Measurements from ENCODE around the gene ANKRD42.
"Not testable (repeated sequence)": the region's sequence is repeated elsewhere in the genome, so short reads cannot be mapped to it uniquely, and the experiment has no call there.

Gene ANKRD42

GRCh38 chr11:83191986-83192385 is 1.5 kb upstream of the ANKRD42 start:
- peak overlapping the region; percentile 88 to 99 (median 97) for H3K4me2 ChIP-seq
- peaks cover 36 to 55% (median 46%) of the 10 kb centered on the region in 11 experiments for H3K36me3 ChIP-seq
- peaks cover 0 to 18% (median 2%) of the 10 kb centered on the region in 11 experiments; a peak in 7 of 22 replicates for H4K20me1 ChIP-seq
- peak overlapping the region in 5 of 11 experiments; percentile 79 to 89 (median 86); a peak in 7 of 22 replicates for H3K27ac ChIP-seq
- H3K27me3 ChIP-seq: no peaks in the 10 kb centered on the region
- H3K4me1 ChIP-seq: peaks cover 24 to 37% (median 28%) of the 10 kb centered on the region in 10 experiments
- peak overlapping the region; percentile 72 to 85 (median 80); a peak in 16 of 20 replicates for H3K4me3 ChIP-seq
- no peaks in the 10 kb centered on the region for H3K9me3 ChIP-seq (replicated peaks in 1 of 11)
- peak overlapping the region; percentile 70 to 92 (median 85); a peak in 18 of 22 replicates for H3K9ac ChIP-seq
- TF ChIP-seq Cebpa-rat (IDR thresholded peaks at IDR 0.05): no peak

GRCh38 chr11:83192606-83193245 is 786 bp upstream of the ANKRD42 start:
- Histone ChIP-seq H4K20me1 (peaks cover 0 to 13% (median 0%) of the 10 kb centered on the region in 11 experiments; a peak in 3 of 22 replicates), H3K27me3 (no peaks in the 10 kb centered on the region), H3K4me3 (peak overlapping the region; percentile 72 to 85 (median 80)), H3K9ac (peak overlapping the region; percentile 70 to 92 (median 85)), H3K4me2 (peak overlapping the region; percentile 88 to 99 (median 97)), H3K9me3 (replicated peaks in 1 of 11) (no peaks in the 10 kb centered on the region), H3K36me3 (peaks cover 31 to 48% (median 39%) of the 10 kb centered on the region in 11 experiments), H3K27ac (peak overlapping the region; percentile 72 to 89 (median 82)), H3K4me1 (peaks cover 24 to 43% (median 28%) of the 10 kb centered on the region in 10 experiments)
- TF ChIP-seq Cebpa-rat (IDR thresholded peaks at IDR 0.05): no peak

- Histone ChIP-seq H3K4me3 (peak overlapping the region; percentile 72 to 85 (median 80)), H4K20me1 (peaks cover 0 to 5% (median 0%) of the 10 kb centered on the region in 11 experiments; a peak in 1 of 22 replicates), H3K4me2 (peak overlapping the region; percentile 83 to 99 (median 90)), H3K36me3 (peaks cover 27 to 41% (median 34%) of the 10 kb centered on the region in 11 experiments), H3K9me3 (replicated peaks in 1 of 11) (no peaks in the 10 kb centered on the region), H3K27ac (peak overlapping the region; percentile 72 to 89 (median 82)), H3K9ac (peak overlapping the region; percentile 70 to 92 (median 85)), H3K27me3 (no peaks in the 10 kb centered on the region), H3K4me1 (peaks cover 24 to 47% (median 28%) of the 10 kb centered on the region in 10 experiments)
- peak in 10 of 11 experiments; percentile 29 to 81 (median 71); a peak in 14 of 22 replicates for TF ChIP-seq Cebpa-rat (IDR thresholded peaks at IDR 0.05)
Measured at GRCh38 chr11:83194281-83195142, 1.0 kb downstream of the ANKRD42 start.

- H3K27me3 ChIP-seq: no peaks in the 10 kb centered on the region
- peaks cover 24 to 47% (median 28%) of the 10 kb centered on the region in 10 experiments for H3K4me1 ChIP-seq
- peak overlapping the region; percentile 83 to 99 (median 90) for H3K4me2 ChIP-seq
- peaks cover 21 to 41% (median 29%) of the 10 kb centered on the region in 11 experiments for H3K36me3 ChIP-seq
- H4K20me1 ChIP-seq: no peaks in the 10 kb centered on the region; a peak in 1 of 22 replicates
- TF ChIP-seq Cebpa-rat (IDR thresholded peaks at IDR 0.05): no peak
- peak overlapping the region; percentile 70 to 92 (median 85) for H3K9ac ChIP-seq
- H3K4me3 ChIP-seq: peak overlapping the region; percentile 72 to 85 (median 80)
- H3K27ac ChIP-seq: peak overlapping the region; percentile 72 to 89 (median 82); a peak in 21 of 22 replicates
- no peaks in the 10 kb centered on the region for H3K9me3 ChIP-seq (replicated peaks in 1 of 11)
Measured at GRCh38 chr11:83195143-83195466, 1.6 kb downstream of the ANKRD42 start.

GRCh38 chr11:83195649-83196048 is 2.1 kb downstream of the ANKRD42 start:
- TF ChIP-seq Cebpa-rat (IDR thresholded peaks at IDR 0.05): no peak
- Histone ChIP-seq H3K36me3 (peaks cover 15 to 41% (median 24%) of the 10 kb centered on the region in 11 experiments), H3K27me3 (no peaks in the 10 kb centered on the region), H3K4me3 (peak overlapping the region in 5 of 10 experiments; percentile 72 to 81 (median 79); a peak in 11 of 20 replicates), H4K20me1 (no peaks in the 10 kb centered on the region; a peak in 1 of 22 replicates), H3K9ac (peak overlapping the region in 3 of 11 experiments; percentile 85 to 92 (median 87); a peak in 3 of 22 replicates), H3K9me3 (replicated peaks in 1 of 11) (no peaks in the 10 kb centered on the region), H3K27ac (peak overlapping the region in 2 of 11 experiments; percentile 87 to 89; a peak in 2 of 22 replicates), H3K4me1 (peaks cover 24 to 47% (median 28%) of the 10 kb centered on the region in 10 experiments), H3K4me2 (peak overlapping the region; percentile 83 to 99 (median 90))

- TF ChIP-seq Cebpa-rat (IDR thresholded peaks at IDR 0.05): no peak
- Histone ChIP-seq H3K4me2 (no peak overlapping the region), H3K27ac (no peak overlapping the region), H3K9ac (no peak overlapping the region), H3K9me3 (replicated peaks in 1 of 11) (peaks cover 0 to 12% (median 5%) of the 10 kb centered on the region in 11 experiments; a peak in 16 of 22 replicates), H4K20me1 (no peaks in the 10 kb centered on the region), H3K4me3 (no peak overlapping the region), H3K36me3 (peaks cover 0 to 65% (median 14%) of the 10 kb centered on the region in 11 experiments; a peak in 13 of 22 replicates), H3K4me1 (peaks cover 7 to 30% (median 13%) of the 10 kb centered on the region in 10 experiments), H3K27me3 (no peaks in the 10 kb centered on the region)
Measured at GRCh38 chr11:83200035-83200434, 6.5 kb downstream of the ANKRD42 start.

GRCh38 chr11:83205608-83206185 is 12.2 kb downstream of the ANKRD42 start:
- Histone ChIP-seq H4K20me1 (no peaks in the 10 kb centered on the region), H3K27ac (no peak overlapping the region), H3K9ac (no peak overlapping the region), H3K4me1 (peaks cover 0 to 9% (median 0%) of the 10 kb centered on the region in 10 experiments; a peak in 5 of 20 replicates), H3K4me3 (no peak overlapping the region), H3K27me3 (no peaks in the 10 kb centered on the region), H3K36me3 (peaks cover 0 to 94% (median 8%) of the 10 kb centered on the region in 11 experiments; a peak in 14 of 22 replicates), H3K4me2 (no peak overlapping the region), H3K9me3 (replicated peaks in 1 of 11) (peaks cover 0 to 21% (median 7%) of the 10 kb centered on the region in 11 experiments; a peak in 16 of 22 replicates)
- no peak for TF ChIP-seq Cebpa-rat (IDR thresholded peaks at IDR 0.05)

GRCh38 chr11:83206221-83206620 is 12.7 kb downstream of the ANKRD42 start:
- Histone ChIP-seq H3K4me2 (no peak overlapping the region), H3K27me3 (no peaks in the 10 kb centered on the region), H3K4me1 (peaks cover 0 to 9% (median 0%) of the 10 kb centered on the region in 10 experiments; a peak in 5 of 20 replicates), H3K9me3 (replicated peaks in 1 of 11) (peaks cover 0 to 21% (median 7%) of the 10 kb centered on the region in 11 experiments; a peak in 16 of 22 replicates), H3K9ac (no peak overlapping the region), H3K4me3 (no peak overlapping the region), H3K27ac (no peak overlapping the region), H3K36me3 (peaks cover 0 to 94% (median 11%) of the 10 kb centered on the region in 11 experiments; a peak in 14 of 22 replicates), H4K20me1 (no peaks in the 10 kb centered on the region)
- TF ChIP-seq Cebpa-rat (IDR thresholded peaks at IDR 0.05): no peak

- Histone ChIP-seq H3K4me2 (peak overlapping the region in 2 of 11 experiments; percentile 11 to 17; a peak in 1 of 22 replicates), H3K36me3 (peaks cover 0 to 95% (median 17%) of the 10 kb centered on the region in 11 experiments; a peak in 15 of 22 replicates), H3K9me3 (replicated peaks in 1 of 11) (peaks cover 0 to 19% (median 5%) of the 10 kb centered on the region in 11 experiments; a peak in 16 of 22 replicates)
- H4K20me1 ChIP-seq, H3K27me3 ChIP-seq, H3K27ac ChIP-seq, H3K4me3 ChIP-seq, H3K4me1 ChIP-seq, H3K9ac ChIP-seq: not testable (repeated sequence)
Measured at GRCh38 chr11:83206771-83207382, 13.4 kb downstream of the ANKRD42 start.

Measured in BLaER1 treated with 17β-estradiol and CSF1 and Interleukin-3, amounts not matched to agents 10 nM and 100 nM (cell line).